Spleen (tissue), 7 donors: ENCODE data around the gene SRRM2.

Experiments
- CTCF ChIP-seq, 11 experiments: fragments of 200-600 bp in 7 of 11; fragments of 450-650 bp in 4 of 11; sonication (generic) in 4 of 11; IDR thresholded peaks in 8 of 11; conservative IDR thresholded peaks in 3 of 11; 1 replicate in 7 of 11; 2 replicates in 4 of 11; pipeline versions ENCODE4 v1.4.0 to v1.8.0; 2016 to 2021; ENCODE audit warnings: antibody characterized with exemption in 11 of 11, inconsistent platforms in 4 of 11, mild to moderate bottlenecking in 1 of 11
- POLR2A ChIP-seq, 3 donors: fragments of 450-650 bp; IDR thresholded peaks; one replicate each; pipeline ENCODE4 v1.5.1; 2017; ENCODE audit warnings: antibody characterized with exemption in 3 of 3, mild to moderate bottlenecking in 1 of 3
- POLR2AphosphoS5 ChIP-seq, 3 donors: sonication (generic); formaldehyde crosslinking; IDR thresholded peaks; one replicate each; pipeline ENCODE4 v1.5.1; 2017; ENCODE audit warnings: antibody characterized with exemption in 3 of 3
- donor health status: DM: no; HTN: no; CAD: no; lungs with moderate emphysema.
- donor health status: DM: no; HTN: no; CAD: no.
- donor health status: DM: no; HTN: no; CAD: no.

GRCh38 chr16:2717383-2718263 lies 34.8 kb upstream of the SRRM2 start:
- TF ChIP-seq POLR2A (IDR thresholded peaks at IDR 0.05): no peak
- no peak for TF ChIP-seq POLR2AphosphoS5 (IDR thresholded peaks at IDR 0.05)
- TF ChIP-seq CTCF (IDR thresholded peaks at IDR 0.05 in 8 of 11, conservative IDR thresholded peaks at IDR 0.05 in 3 of 11): no peak
